HG02610 (cell line): ENCODE data around the gene TPT1.
A peak's percentile ranks its signal among the peaks of the same experiment; 100 is the strongest.
"Not testable (repeated sequence)": the region's sequence is repeated elsewhere in the genome, so short reads cannot be mapped to it uniquely, and the experiment has no call there.

Source experiments
- ATAC-seq: cut with Tn5 transposase; IDR thresholded peaks from one replicate; pipeline ENCODE4 v1.9.1; 2021; ENCODE audit warnings: mild to moderate bottlenecking, moderate library complexity; ENCODE audit not compliant: unreplicated experiment

The TPT1 gene

GRCh38 chr13:45368005-45368404, 27.0 kb upstream of the TPT1 start:
- ATAC-seq: no peak

GRCh38 chr13:45367358-45367757, 26.4 kb upstream of the TPT1 start:
- peak; percentile 97 for ATAC-seq

- ATAC-seq: no peak
Observed at GRCh38 chr13:45365558-45365885, 24.5 kb upstream of the TPT1 start.

- no peak for ATAC-seq
Observed at GRCh38 chr13:45364876-45365557, 24.0 kb upstream of the TPT1 start.

- ATAC-seq: no peak
Observed at GRCh38 chr13:45362939-45363338, 22.0 kb upstream of the TPT1 start.

- no peak for ATAC-seq
Observed at GRCh38 chr13:45361596-45362206, 20.7 kb upstream of the TPT1 start.

GRCh38 chr13:45356966-45357672, 16.1 kb upstream of the TPT1 start:
- ATAC-seq: peak; percentile 44

- no peak for ATAC-seq
Observed at GRCh38 chr13:45353895-45354294, 12.9 kb upstream of the TPT1 start.

- ATAC-seq: no peak
Observed at GRCh38 chr13:45352031-45352430, 11.0 kb upstream of the TPT1 start.

- ATAC-seq: no peak
Observed at GRCh38 chr13:45350152-45350551, 9.2 kb upstream of the TPT1 start.

- no peak for ATAC-seq
Observed at GRCh38 chr13:45349438-45349837, 8.5 kb upstream of the TPT1 start.

- not testable (repeated sequence) for ATAC-seq
Observed at GRCh38 chr13:45344064-45344463, 3.1 kb upstream of the TPT1 start.

GRCh38 chr13:45343102-45343501, 2.1 kb upstream of the TPT1 start:
- ATAC-seq: not testable (repeated sequence)

- not testable (repeated sequence) for ATAC-seq
Observed at GRCh38 chr13:45342668-45343067, 1.7 kb upstream of the TPT1 start.

GRCh38 chr13:45341799-45342500, 967 bp upstream of the TPT1 start:
- ATAC-seq: no peak

GRCh38 chr13:45340422-45341033, 455 bp downstream of the TPT1 start:
- peak; percentile 39 for ATAC-seq

GRCh38 chr13:45339867-45340266, 1.1 kb downstream of the TPT1 start:
- ATAC-seq: no peak

- no peak for ATAC-seq
Observed at GRCh38 chr13:45339399-45339798, 1.6 kb downstream of the TPT1 start.

- no peak for ATAC-seq
Observed at GRCh38 chr13:45337803-45338202, 3.2 kb downstream of the TPT1 start.

- no peak for ATAC-seq
Observed at GRCh38 chr13:45337395-45337794, 3.6 kb downstream of the TPT1 start.
